ENCODE measurements around the gene IDUA. TPM values are rescaled to one million over a fixed set of nuclear protein-coding genes. Genes with fewer than 3 reads are reported as not detected.

Gene IDUA
- total RNA-seq, 4 donors from 2014 or later = 40.4 to 114 (median 71.4) TPM

DNA sequence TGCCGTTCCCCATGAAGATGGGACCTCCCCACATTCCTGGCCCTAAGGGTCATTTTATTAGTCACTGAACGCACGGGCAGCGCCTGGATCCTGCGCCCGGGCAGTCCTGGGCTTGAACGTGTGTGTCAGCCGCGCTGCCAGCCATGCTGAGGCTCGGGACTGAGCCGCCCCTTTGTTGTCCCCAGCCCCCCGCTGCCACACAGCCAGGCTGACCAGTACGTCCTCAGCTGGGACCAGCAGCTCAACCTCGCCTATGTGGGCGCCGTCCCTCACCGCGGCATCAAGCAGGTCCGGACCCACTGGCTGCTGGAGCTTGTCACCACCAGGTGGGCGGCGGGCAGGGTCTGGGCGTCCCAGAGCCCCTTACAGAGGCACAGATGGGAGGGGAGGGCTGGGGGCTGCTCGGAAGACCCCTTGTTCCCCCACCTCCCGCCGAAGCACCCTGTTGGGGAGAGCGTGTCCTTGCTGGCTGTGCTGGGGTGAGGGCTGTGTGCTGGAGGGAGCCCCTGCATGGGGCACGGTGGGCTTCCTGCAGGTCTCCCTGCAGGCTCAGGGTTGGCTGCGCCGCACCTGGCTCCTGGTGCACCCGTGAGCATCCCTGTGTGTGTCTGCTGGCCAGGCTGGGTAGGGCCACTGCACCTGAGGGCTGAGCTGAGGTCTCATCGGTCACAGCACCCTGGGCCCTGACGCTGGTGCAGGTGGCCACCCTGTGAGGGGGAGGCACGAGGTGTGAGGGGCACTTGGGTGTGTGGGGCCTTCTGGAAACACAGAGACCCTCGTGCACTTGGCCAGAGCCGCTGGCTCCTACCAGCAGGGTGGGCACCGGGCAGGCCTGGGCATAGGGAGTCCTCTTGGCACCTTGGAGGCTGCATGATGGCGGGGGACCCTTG lies 1.0 kb downstream of the IDUA start:
- DNase-seq = no peak
- H3K36me3 ChIP-seq = peaks cover 0 to 23% (median 0%) of the 10 kb centered on the region in 3 donors
- peaks cover 1 to 43% (median 16%) of the 10 kb centered on the region in 4 donors for H3K4me1 ChIP-seq
- no peaks in the 10 kb centered on the region for H3K9me3 ChIP-seq
- TF ChIP-seq, protein P1, sequence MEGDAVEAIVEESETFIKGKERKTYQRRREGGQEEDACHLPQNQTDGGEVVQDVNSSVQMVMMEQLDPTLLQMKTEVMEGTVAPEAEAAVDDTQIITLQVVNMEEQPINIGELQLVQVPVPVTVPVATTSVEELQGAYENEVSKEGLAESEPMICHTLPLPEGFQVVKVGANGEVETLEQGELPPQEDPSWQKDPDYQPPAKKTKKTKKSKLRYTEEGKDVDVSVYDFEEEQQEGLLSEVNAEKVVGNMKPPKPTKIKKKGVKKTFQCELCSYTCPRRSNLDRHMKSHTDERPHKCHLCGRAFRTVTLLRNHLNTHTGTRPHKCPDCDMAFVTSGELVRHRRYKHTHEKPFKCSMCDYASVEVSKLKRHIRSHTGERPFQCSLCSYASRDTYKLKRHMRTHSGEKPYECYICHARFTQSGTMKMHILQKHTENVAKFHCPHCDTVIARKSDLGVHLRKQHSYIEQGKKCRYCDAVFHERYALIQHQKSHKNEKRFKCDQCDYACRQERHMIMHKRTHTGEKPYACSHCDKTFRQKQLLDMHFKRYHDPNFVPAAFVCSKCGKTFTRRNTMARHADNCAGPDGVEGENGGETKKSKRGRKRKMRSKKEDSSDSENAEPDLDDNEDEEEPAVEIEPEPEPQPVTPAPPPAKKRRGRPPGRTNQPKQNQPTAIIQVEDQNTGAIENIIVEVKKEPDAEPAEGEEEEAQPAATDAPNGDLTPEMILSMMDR (IDR thresholded peaks at IDR 0.05) = no peak
- TF ChIP-seq POLR2A (IDR thresholded peaks at IDR 0.05) = no peak
- peak overlapping the region in 3 of 4 donors; percentile 75 to 86 (median 79) for H3K27ac ChIP-seq
- peak overlapping the region; percentile 57 to 98 (median 72) for H3K4me3 ChIP-seq
- no peaks in the 10 kb centered on the region for H3K27me3 ChIP-seq

DNA sequence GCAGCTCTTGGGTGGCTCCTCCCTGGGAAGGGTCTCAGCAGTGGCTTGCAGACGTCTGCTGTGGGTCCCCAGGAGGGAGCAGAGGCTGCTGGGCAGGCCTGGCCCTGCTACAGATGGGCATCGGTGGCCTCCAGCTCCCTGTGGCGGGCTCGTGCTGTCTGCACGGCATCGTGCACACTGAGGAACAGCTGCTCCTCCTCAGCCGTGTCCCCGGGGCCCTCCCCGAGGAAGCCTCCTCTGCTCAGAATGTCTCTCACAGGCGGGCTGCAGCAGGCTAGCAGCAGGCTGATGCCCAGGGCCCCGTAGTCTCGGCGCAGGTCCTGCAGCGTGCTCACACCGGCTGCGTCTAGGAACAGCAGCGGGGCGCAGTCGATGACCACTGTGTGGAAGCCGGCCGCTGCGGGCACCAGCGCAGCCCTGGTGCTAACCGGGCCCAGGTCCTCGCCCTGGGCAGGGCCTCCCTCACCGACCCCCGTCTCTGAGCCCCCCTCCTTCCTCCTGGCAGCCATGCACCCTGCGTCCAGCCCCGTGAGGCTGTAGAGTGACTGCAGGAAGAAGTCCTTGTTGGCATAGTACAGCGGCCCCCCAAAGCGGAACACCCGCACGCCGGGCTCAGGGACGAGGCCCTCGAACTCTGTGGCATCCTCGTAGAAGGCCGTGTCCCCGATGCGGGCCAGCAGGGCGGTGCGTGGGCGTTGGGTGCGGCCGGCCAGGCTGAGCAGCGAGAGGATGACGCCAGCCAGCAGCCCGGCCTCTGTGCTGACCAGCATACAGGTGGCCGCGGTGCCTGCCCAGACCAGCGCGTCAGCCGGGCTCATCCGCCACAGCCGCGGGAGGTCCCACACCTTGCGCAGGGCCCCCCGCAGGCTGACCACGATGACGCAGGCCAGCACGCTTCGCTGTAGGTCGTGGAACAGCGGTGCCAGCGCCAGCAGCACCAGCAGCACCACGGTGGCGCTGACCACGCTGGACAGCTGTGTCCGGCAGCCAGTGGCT lies 2.2 kb downstream of the IDUA start:
- Histone ChIP-seq H3K9me3 (no peaks in the 10 kb centered on the region), H3K27ac (no peak overlapping the region), H3K36me3 (peaks cover 0 to 23% (median 0%) of the 10 kb centered on the region in 3 donors), H3K27me3 (no peaks in the 10 kb centered on the region), H3K4me3 (no peak overlapping the region), H3K4me1 (peaks cover 3 to 47% (median 16%) of the 10 kb centered on the region in 4 donors)
- no peak for DNase-seq
- TF ChIP-seq, protein P1 (IDR thresholded peaks at IDR 0.05) = no peak
- TF ChIP-seq POLR2A (IDR thresholded peaks at IDR 0.05) = no peak

DNA sequence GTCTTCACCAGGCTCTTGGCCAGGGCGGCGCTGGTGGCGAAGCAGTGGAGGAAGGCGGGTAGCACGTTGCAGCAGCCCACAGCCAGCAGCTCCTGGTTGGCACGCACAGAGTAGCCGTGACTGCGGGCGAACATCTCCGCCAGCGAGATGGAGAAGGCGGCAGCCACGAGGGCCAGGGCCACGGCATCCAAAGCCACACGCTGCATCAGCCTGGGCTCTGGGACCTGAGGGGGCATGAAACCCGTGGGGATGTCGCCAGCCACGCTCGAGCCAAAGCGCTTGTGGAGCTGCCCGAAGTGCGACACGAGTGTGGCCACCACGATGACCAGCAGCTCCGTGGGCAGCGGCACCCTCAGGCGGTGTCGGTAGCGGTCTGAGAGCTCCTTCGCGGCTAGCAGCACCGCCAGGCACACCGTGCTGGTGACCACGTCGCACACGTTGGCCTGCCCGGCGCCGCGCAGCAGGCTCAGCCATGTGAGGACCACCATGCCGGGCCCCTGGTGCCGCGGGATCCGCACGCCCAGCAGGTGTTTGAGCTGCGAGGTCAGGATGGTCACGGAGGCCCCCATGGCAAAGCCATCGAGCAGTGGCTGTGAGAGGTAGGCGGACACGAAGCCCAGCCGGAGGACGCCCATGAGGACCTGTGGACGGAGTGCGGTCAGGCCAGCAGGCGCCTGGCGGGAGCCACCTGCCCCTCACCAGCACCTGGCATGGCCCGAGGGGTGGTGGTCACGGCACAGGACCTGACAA lies 3.1 kb downstream of the IDUA start:
- peaks cover 0 to 23% (median 0%) of the 10 kb centered on the region in 3 donors for H3K36me3 ChIP-seq
- no peak for TF ChIP-seq POLR2A (IDR thresholded peaks at IDR 0.05)
- TF ChIP-seq, protein P1 (IDR thresholded peaks at IDR 0.05) = no peak

DNA sequence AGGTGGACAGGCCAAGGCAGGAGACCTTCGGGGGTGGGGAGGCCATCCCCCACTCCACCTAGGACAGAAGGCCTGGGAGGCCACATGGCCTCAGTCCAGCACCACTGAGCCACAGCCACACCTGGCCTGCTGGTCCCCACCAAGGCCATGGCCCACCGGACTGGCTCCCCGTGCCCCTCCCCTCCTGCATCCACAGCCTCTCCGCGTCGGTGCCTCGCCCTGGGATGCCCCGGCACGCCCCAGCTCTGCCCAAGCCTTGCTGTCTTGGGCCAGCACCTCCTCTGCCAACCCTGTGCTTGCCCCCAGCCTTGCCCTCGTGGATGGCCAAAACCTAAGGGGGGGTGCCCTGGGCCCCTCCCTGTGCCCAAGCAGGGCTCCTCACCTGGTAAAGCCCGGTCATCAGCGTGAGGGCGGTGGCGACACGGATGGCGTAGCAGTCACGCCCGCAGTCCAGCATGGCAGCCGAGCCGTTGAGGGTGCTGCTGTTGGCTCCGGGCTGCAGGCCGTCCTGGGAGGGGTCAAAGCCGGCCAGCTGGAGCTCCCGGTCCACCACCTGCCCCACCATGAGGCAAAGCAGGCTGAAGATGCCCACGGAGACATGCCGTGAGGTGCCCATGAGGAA lies 4.0 kb downstream of the IDUA start:
- Histone ChIP-seq H3K27ac (no peak overlapping the region), H3K36me3 (peaks cover 0 to 23% (median 0%) of the 10 kb centered on the region in 3 donors), H3K4me3 (no peak overlapping the region), H3K4me1 (peaks cover 3 to 30% (median 12%) of the 10 kb centered on the region in 4 donors), H3K27me3 (no peaks in the 10 kb centered on the region), H3K9me3 (no peaks in the 10 kb centered on the region)
- TF ChIP-seq, protein P1 (IDR thresholded peaks at IDR 0.05) = no peak
- TF ChIP-seq POLR2A (IDR thresholded peaks at IDR 0.05) = no peak
- DNase-seq = no peak

More for the DNA sequence above, 3.1 kb downstream of the IDUA start:
- no peaks in the 10 kb centered on the region for H3K9me3 ChIP-seq
- H3K27me3 ChIP-seq = no peaks in the 10 kb centered on the region
- no peak for DNase-seq
- peaks cover 3 to 39% (median 16%) of the 10 kb centered on the region in 4 donors for H3K4me1 ChIP-seq
- no peak overlapping the region for H3K27ac ChIP-seq
- no peak overlapping the region for H3K4me3 ChIP-seq

All from Peyer's patch (tissue), 4 donors.